ENCODE measurements around the gene CD82.

GRCh38 chr11:44550123-44550522, 15.3 kb upstream of the CD82 start:
- TF ChIP-seq CTCF (conservative IDR thresholded peaks at IDR 0.05; ENCODE audit: low read length): no peak
- no peak for TF ChIP-seq EZH2phosphoT487 (IDR thresholded peaks at IDR 0.05; ENCODE audit: borderline replicate concordance, low read depth, low read length)
